ENCODE data around the gene CLCN6.

DNA sequence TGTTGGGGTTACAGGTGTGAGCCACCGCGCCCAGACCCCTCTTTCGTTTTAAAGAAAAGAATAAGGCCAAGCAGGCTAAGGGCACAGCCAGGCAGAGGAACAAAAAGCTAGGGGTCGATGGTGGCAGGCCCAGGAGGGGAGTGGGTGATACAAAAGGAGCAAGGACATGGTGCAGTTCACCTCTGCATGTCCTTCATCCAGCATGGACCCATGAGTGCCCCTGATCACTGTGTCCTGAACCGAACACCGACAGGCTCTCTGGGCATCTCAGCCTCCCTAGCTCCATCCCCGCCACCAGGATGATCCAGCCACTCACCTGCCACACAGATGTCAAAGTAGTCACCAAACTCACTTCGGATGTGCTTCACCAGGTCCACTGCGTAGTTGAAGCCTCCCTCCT lies 6.1 kb upstream of the CLCN6 start:
- no peak for TF ChIP-seq MAFK (IDR thresholded peaks at IDR 0.05; ENCODE audit: low read depth, low read length)
- TF ChIP-seq JUND (IDR thresholded peaks at IDR 0.05; ENCODE audit: low read length): no peak
- no peak for TF ChIP-seq EGR1 (IDR thresholded peaks at IDR 0.05; ENCODE audit: borderline replicate concordance, low read depth, low read length)
- TF ChIP-seq, protein P1, sequence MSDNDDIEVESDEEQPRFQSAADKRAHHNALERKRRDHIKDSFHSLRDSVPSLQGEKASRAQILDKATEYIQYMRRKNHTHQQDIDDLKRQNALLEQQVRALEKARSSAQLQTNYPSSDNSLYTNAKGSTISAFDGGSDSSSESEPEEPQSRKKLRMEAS (IDR thresholded peaks at IDR 0.05): no peak
- no peak for TF ChIP-seq JUN (IDR thresholded peaks at IDR 0.05; ENCODE audit: low read depth, low read length)
